CD14-positive monocyte (primary cell): ENCODE data around the gene FCSK. TPM values are rescaled to one million over a fixed set of nuclear protein-coding genes. Genes with fewer than 3 reads are reported as not detected.

Experiments
- DNase-seq, 3 donors: peaks; one replicate each; pipeline ENCODE4 v3.0.0-alpha.2; 2011 to 2022
- H2AFZ ChIP-seq: 2 replicates; pipeline ENCODE4 v1.6.0; 2012; ENCODE audit warnings: mild to moderate bottlenecking, low read depth, low read length, inconsistent platforms; ENCODE audit not compliant: insufficient read depth, poor library complexity, severe bottlenecking
- H3K27ac ChIP-seq, 2 donors: 1 replicate in 1 of 2; 2 replicates in 1 of 2; pipeline ENCODE4 v1.5.1; 2012 to 2013; ENCODE audit warnings: low read length in 2 of 2, control low read depth in 1 of 2, inconsistent platforms in 1 of 2, low read depth in 1 of 2, mild to moderate bottlenecking in 1 of 2
- H3K27me3 ChIP-seq, 2 donors: one replicate each; pipeline versions ENCODE4 v1.6.0 to v1.6.1; 2011 to 2013; ENCODE audit warnings: low read length in 2 of 2; ENCODE audit not compliant: control insufficient read depth in 2 of 2, insufficient read depth in 2 of 2
- H3K36me3 ChIP-seq, 2 donors: replicated peaks in 1 of 2; 1 replicate in 1 of 2; 2 replicates in 1 of 2; pipeline versions ENCODE4 v1.5.1 to v1.6.1; 2012 to 2013; ENCODE audit warnings: low read length in 2 of 2, control low read depth in 1 of 2, inconsistent platforms in 1 of 2, mild to moderate bottlenecking in 1 of 2; ENCODE audit not compliant: insufficient read depth in 2 of 2, control insufficient read depth in 1 of 2
- H3K4me1 ChIP-seq, 2 donors: 1 replicate in 1 of 2; 2 replicates in 1 of 2; pipeline versions ENCODE4 v1.5.1 to v1.6.1; 2012 to 2013; ENCODE audit warnings: low read length in 2 of 2, control low read depth in 1 of 2, inconsistent platforms in 1 of 2, mild to moderate bottlenecking in 1 of 2, moderate library complexity in 1 of 2; ENCODE audit not compliant: insufficient read depth in 2 of 2, control insufficient read depth in 1 of 2
- H3K4me2 ChIP-seq: replicated peaks from 2 replicates; pipeline ENCODE3; 2012; ENCODE audit warnings: low read length, moderate library complexity, mild to moderate bottlenecking; ENCODE audit not compliant: poor library complexity, severe bottlenecking; ENCODE audit errors: extremely low read depth
- H3K4me3 ChIP-seq, 3 experiments: fragments of 200-600 bp in 1 of 3; sonication (generic) in 1 of 3; replicated peaks in 1 of 3; 1 replicate in 2 of 3; 2 replicates in 1 of 3; pipeline ENCODE4 v1.5.1; 2011 to 2013; ENCODE audit warnings: low read length in 3 of 3, mild to moderate bottlenecking in 3 of 3, control low read depth in 2 of 3, low read depth in 2 of 3, inconsistent platforms in 1 of 3, moderate library complexity in 1 of 3
- H3K79me2 ChIP-seq: 2 replicates; pipeline ENCODE4 v1.6.0; 2012; ENCODE audit warnings: mild to moderate bottlenecking, control low read depth, inconsistent platforms, low read length, moderate library complexity; ENCODE audit not compliant: insufficient read depth
- H3K9ac ChIP-seq: 2 replicates; pipeline ENCODE4 v1.6.0; 2017; ENCODE audit warnings: low read length, mild to moderate bottlenecking; ENCODE audit not compliant: insufficient read depth, poor library complexity, severe bottlenecking
- H3K9me3 ChIP-seq, 2 donors: replicated peaks in 1 of 2; 1 replicate in 1 of 2; 2 replicates in 1 of 2; pipeline versions ENCODE4 v1.5.1 to v1.6.1; 2012 to 2013; ENCODE audit warnings: low read length in 2 of 2, control low read depth in 1 of 2; ENCODE audit not compliant: control insufficient read depth in 1 of 2, insufficient read depth in 1 of 2
- H4K20me1 ChIP-seq: 2 replicates; pipeline ENCODE4 v1.6.0; 2012; ENCODE audit warnings: mild to moderate bottlenecking, low read length, control low read depth, moderate library complexity; ENCODE audit not compliant: insufficient read depth
- H3K27ac Mint-ChIP-seq, 7 donors: one replicate each; pipeline ENCODE4 v1.8.0; 2020; ENCODE audit warnings: mild to moderate bottlenecking in 7 of 7, mixed read lengths in 7 of 7, moderate library complexity in 6 of 7, inconsistent platforms in 2 of 7
- H3K27me3 Mint-ChIP-seq, 3 donors: one replicate each; pipeline ENCODE4 v1.8.0; 2021 to 2022; ENCODE audit warnings: low read depth in 3 of 3, mild to moderate bottlenecking in 3 of 3, mixed read lengths in 3 of 3, moderate library complexity in 3 of 3, inconsistent platforms in 1 of 3
- H3K36me3 Mint-ChIP-seq, 2 donors: one replicate each; pipeline ENCODE4 v1.8.0; 2020; ENCODE audit warnings: mixed read lengths in 2 of 2, inconsistent platforms in 1 of 2, mild to moderate bottlenecking in 1 of 2
- H3K4me1 Mint-ChIP-seq: one replicate; pipeline ENCODE4 v1.8.0; 2020; ENCODE audit warnings: mild to moderate bottlenecking, mixed read lengths
- H3K4me3 Mint-ChIP-seq, 2 donors: one replicate each; pipeline ENCODE4 v1.8.0; 2020; ENCODE audit warnings: mild to moderate bottlenecking in 2 of 2, mixed read lengths in 2 of 2, moderate library complexity in 1 of 2
- H3K9me3 Mint-ChIP-seq, 7 donors: one replicate each; pipeline ENCODE4 v1.8.0; 2020 to 2022; ENCODE audit warnings: mixed read lengths in 7 of 7, mild to moderate bottlenecking in 6 of 7, moderate library complexity in 6 of 7, inconsistent platforms in 2 of 7
- CTCF ChIP-seq: fragments of 200-600 bp; IDR thresholded peaks from one replicate; pipeline ENCODE4 v1.8.0; 2022; ENCODE audit warnings: antibody characterized with exemption, mild to moderate bottlenecking
- WGBS: methylation state at CpG from one replicate; pipeline ENCODE4 v1.1.5; 2013; ENCODE audit warnings: missing lambda C conversion rate; ENCODE audit not compliant: insufficient coverage; 5-methylcytosine and 5-hydroxymethylcytosine counted together
- intact Hi-C, 2 donors: fragments of 100-400 bp; cut with micrococcal nuclease; formaldehyde crosslinking; loops; one replicate each; pipeline versions ENCODE4 v1.15.0 to v1.15.1; 2023
- polyA plus RNA-seq, 3 donors: library from polyadenylated mRNA; depleted of rRNA in 1 of 3; unstranded in 2 of 3; stranded (reverse) in 1 of 3; fragments of 300-500 nt in 2 of 3; fragments of >200 nt in 1 of 3; fragmentation: Illumina TruSeq in 2 of 3; gene quantifications; 1 replicate in 2 of 3; 2 replicates in 1 of 3; pipeline ENCODE4 v1.2.3, GENCODE V29; 2012 to 2021

FCSK gene
- polyA plus RNA-seq, 3 donors = 4.2 to 19.0 (median 6.4) TPM

GRCh38 chr16:70468776-70469525 lies 14.6 kb downstream of the FCSK start:
- no peak overlapping the region for H2AFZ ChIP-seq
- H4K20me1 ChIP-seq = no peaks in the 10 kb centered on the region
- Mint-ChIP-seq H3K27me3 (no peaks in the 10 kb centered on the region), H3K36me3 (peaks cover 21 to 50% of the 10 kb centered on the region in 2 donors), H3K4me1 (peaks cover 13% of the 10 kb centered on the region), H3K4me3 (no peak overlapping the region), H3K9me3 (no peaks in the 10 kb centered on the region), H3K27ac (peak overlapping the region in 1 of 7 donors; percentile 21)
- no peaks in the 10 kb centered on the region for H3K27me3 ChIP-seq
- no peaks in the 10 kb centered on the region for H3K79me2 ChIP-seq
- no peak overlapping the region for H3K4me3 ChIP-seq
- H3K9me3 ChIP-seq = no peaks in the 10 kb centered on the region
- DNase-seq = no peak
- intact Hi-C loops = no loop called here
- H3K9ac ChIP-seq = no peak overlapping the region
- H3K4me1 ChIP-seq = peaks cover 13 to 14% of the 10 kb centered on the region in 2 donors
- H3K36me3 ChIP-seq = peaks cover 14 to 27% of the 10 kb centered on the region in 2 donors
- TF ChIP-seq CTCF = no peak
- no peak overlapping the region for H3K27ac ChIP-seq
- no peak overlapping the region for H3K4me2 ChIP-seq
- 84% methylated on average over 10 of the region's 16 CpGs for WGBS

- Mint-ChIP-seq H3K9me3 (no peaks in the 10 kb centered on the region), H3K36me3 (peaks cover 16 to 44% of the 10 kb centered on the region in 2 donors), H3K4me1 (peaks cover 13% of the 10 kb centered on the region), H3K27me3 (no peaks in the 10 kb centered on the region), H3K27ac (peak overlapping the region in 4 of 7 donors; percentile 9 to 31 (median 12)), H3K4me3 (no peak overlapping the region)
- Histone ChIP-seq H2AFZ (no peak overlapping the region), H3K79me2 (no peaks in the 10 kb centered on the region), H3K4me2 (no peak overlapping the region), H4K20me1 (no peaks in the 10 kb centered on the region), H3K27ac (peak overlapping the region in 1 of 2 donors; percentile 14), H3K36me3 (peaks cover 18 to 19% of the 10 kb centered on the region in 2 donors), H3K9me3 (no peaks in the 10 kb centered on the region), H3K9ac (peak overlapping the region; percentile 18), H3K4me1 (peaks cover 13 to 14% of the 10 kb centered on the region in 2 donors), H3K4me3 (no peak overlapping the region), H3K27me3 (no peaks in the 10 kb centered on the region)
- no peak for TF ChIP-seq CTCF
- WGBS = 98% methylated on average over 9 of the region's 10 CpGs
- no peak for DNase-seq
- intact Hi-C loops = loop anchor here in 1 of 2 donors (2.0 kb wide), 1 partner anchor 76 kb away; no protein-coding TSS in a partner anchor
Observed at GRCh38 chr16:70470141-70470926, 15.9 kb downstream of the FCSK start.
